Neutrophil (primary cell): ENCODE results near the gene DCHS1.

Experiments used
- H3K27ac ChIP-seq: fragments of 200-600 bp; sonication (generic); 2 replicates; pipeline ENCODE4 v1.5.1; 2016; ENCODE audit warnings: mild to moderate bottlenecking, moderate library complexity
- H3K27me3 ChIP-seq: fragments of 200-600 bp; sonication (generic); 2 replicates; pipeline ENCODE4 v1.6.0; 2016; ENCODE audit warnings: mild to moderate bottlenecking
- H3K36me3 ChIP-seq: fragments of 200-600 bp; sonication (generic); 2 replicates; pipeline ENCODE4 v1.5.1; 2017
- H3K4me1 ChIP-seq, 2 experiments: fragments of 200-600 bp in 1 of 2; sonication (generic) in 1 of 2; 1 replicate in 1 of 2; 2 replicates in 1 of 2; pipeline versions ENCODE4 v1.5.1 to v1.6.1; 2013 to 2016; ENCODE audit warnings: low read depth in 1 of 2, low read length in 1 of 2, mild to moderate bottlenecking in 1 of 2, moderate library complexity in 1 of 2; ENCODE audit not compliant: control insufficient read depth in 1 of 2, insufficient read depth in 1 of 2
- H3K4me3 ChIP-seq, 2 experiments: fragments of 200-600 bp in 1 of 2; sonication (generic) in 1 of 2; 1 replicate in 1 of 2; 2 replicates in 1 of 2; pipeline ENCODE4 v1.5.1; 2013 to 2016; ENCODE audit warnings: low read depth in 1 of 2, low read length in 1 of 2, mild to moderate bottlenecking in 1 of 2, moderate library complexity in 1 of 2
- H3K9me3 ChIP-seq: fragments of 200-600 bp; sonication (generic); 2 replicates; pipeline ENCODE4 v1.5.1; 2016
- TF ChIP-seq, protein P1 (sequence below): fragments of 200-600 bp; sonication (generic); IDR thresholded peaks from 2 replicates; pipeline ENCODE4 v1.5.1; 2016; ENCODE audit warnings: antibody characterized with exemption

The DCHS1 gene

DNA sequence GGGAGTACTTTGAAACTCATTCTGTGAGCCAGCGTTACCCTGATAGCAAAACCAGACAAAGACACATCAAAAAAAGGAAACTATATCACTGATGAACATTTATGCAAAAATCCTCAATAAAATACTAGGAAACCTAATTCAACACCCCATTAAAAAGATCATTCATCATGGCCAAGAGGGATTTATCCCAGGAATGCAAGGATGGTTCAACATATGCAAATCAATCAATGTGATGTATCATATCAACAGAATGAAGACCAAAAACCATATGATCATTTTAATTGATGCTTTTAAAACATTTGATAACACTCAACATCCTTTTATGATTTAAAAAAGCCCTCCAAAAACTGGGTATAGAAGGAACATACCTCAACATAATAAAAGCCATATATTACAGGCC, 72.0 kb downstream of the DCHS1 start:
- no peaks in the 10 kb centered on the region for H3K27me3 ChIP-seq
- H3K36me3 ChIP-seq = no peaks in the 10 kb centered on the region
- H3K9me3 ChIP-seq = no peaks in the 10 kb centered on the region
- no peak overlapping the region for H3K27ac ChIP-seq
- H3K4me3 ChIP-seq = no peak overlapping the region
- TF ChIP-seq, protein P1, sequence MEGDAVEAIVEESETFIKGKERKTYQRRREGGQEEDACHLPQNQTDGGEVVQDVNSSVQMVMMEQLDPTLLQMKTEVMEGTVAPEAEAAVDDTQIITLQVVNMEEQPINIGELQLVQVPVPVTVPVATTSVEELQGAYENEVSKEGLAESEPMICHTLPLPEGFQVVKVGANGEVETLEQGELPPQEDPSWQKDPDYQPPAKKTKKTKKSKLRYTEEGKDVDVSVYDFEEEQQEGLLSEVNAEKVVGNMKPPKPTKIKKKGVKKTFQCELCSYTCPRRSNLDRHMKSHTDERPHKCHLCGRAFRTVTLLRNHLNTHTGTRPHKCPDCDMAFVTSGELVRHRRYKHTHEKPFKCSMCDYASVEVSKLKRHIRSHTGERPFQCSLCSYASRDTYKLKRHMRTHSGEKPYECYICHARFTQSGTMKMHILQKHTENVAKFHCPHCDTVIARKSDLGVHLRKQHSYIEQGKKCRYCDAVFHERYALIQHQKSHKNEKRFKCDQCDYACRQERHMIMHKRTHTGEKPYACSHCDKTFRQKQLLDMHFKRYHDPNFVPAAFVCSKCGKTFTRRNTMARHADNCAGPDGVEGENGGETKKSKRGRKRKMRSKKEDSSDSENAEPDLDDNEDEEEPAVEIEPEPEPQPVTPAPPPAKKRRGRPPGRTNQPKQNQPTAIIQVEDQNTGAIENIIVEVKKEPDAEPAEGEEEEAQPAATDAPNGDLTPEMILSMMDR = no peak
- H3K4me1 ChIP-seq = no peaks in the 10 kb centered on the region

DNA sequence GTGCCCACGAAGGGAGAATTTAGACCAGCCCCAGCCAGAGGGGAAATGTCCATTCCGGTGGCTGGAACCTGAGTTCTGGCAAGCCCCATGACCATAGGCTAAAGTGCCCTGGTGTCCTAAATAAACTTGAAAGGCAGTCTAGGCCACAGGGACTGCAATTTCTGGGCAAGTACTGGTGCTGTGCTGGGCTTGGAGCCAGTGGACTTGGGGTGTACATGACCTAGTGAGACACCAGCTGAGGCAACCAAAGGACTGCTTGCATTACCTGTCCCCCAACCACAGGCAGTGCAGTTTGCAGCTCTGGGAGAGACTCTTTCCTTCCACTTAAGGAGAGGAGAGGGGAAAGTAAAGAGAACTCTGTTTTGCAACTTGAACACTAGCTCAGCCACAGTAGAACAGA, 75.9 kb downstream of the DCHS1 start:
- Histone ChIP-seq H3K9me3 (no peaks in the 10 kb centered on the region), H3K4me1 (peaks cover 0 to 3% of the 10 kb centered on the region in 2 experiments), H3K4me3 (no peak overlapping the region), H3K27ac (no peak overlapping the region), H3K27me3 (no peaks in the 10 kb centered on the region), H3K36me3 (no peaks in the 10 kb centered on the region)
- TF ChIP-seq, protein P1 = no peak

DNA sequence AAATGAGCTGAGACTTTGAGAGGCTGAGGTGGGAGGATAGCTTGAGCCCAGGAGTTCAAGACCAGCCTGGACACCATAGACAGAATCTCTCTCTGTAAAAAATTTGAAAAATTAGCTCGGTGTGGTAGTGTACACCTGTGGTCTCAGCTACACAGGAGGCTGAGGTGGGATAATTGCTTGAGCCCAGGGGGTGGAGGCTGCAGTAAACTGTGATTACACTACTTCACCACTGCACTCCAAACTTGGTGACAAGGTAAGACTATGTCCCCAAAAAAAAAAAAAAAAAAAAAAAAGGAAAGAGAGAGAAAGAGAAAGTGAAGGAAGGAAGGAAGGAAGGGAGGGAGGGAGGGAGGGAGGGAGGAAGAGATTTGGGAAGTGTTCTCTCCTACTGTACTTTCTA, 77.5 kb downstream of the DCHS1 start:
- Histone ChIP-seq H3K4me3 (no peak overlapping the region), H3K36me3 (no peaks in the 10 kb centered on the region), H3K27me3 (no peaks in the 10 kb centered on the region), H3K9me3 (no peaks in the 10 kb centered on the region), H3K27ac (no peak overlapping the region), H3K4me1 (peaks cover 0 to 3% of the 10 kb centered on the region in 2 experiments)
- TF ChIP-seq, protein P1 = no peak

DNA sequence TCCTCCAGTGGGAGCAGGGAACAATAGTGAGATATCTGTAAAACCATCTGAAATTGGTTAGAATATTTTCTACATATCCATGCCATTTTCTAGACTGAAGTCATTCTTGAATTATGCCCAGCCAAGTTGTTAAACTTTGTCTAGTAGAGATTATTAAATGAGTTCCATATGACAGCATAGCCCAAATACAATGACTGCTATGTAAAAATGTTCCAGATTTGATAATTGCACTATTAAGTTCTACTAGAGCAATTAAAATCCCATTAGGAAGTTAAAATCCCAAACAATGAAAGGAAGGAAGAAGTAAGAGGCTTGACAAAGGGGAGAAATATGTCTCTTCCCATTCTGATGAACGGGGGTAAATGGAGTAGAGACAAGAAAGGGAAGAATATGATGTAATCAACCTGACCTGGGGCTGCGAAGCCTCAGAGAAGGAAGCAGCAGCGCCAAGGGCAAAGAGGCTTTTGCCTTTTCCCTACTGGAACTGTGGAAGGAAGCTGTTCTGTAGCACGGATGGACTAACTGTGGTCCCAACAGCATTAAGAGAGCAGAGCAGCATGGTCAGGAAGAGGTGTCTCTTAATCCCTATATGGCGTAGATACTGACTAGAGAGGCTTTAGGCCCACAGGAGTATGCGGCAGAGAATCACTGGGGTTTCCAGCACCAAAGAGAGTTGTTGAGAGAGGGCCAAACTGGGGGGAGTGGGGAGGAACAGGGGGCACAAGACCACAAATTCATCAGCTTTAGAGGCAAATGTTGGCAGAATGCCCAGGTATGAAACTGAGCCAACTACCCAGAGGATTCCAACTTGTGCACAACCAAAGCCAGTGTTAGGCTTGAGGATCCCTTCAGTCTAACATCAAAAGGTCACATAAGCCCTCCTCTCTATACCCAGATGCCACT, 78.9 kb downstream of the DCHS1 start:
- H3K36me3 ChIP-seq = no peaks in the 10 kb centered on the region
- TF ChIP-seq, protein P1 = no peak
- no peaks in the 10 kb centered on the region for H3K27me3 ChIP-seq
- H3K4me1 ChIP-seq = peaks cover 0 to 3% of the 10 kb centered on the region in 2 experiments
- no peaks in the 10 kb centered on the region for H3K9me3 ChIP-seq
- no peak overlapping the region for H3K4me3 ChIP-seq
- H3K27ac ChIP-seq = no peak overlapping the region

DNA sequence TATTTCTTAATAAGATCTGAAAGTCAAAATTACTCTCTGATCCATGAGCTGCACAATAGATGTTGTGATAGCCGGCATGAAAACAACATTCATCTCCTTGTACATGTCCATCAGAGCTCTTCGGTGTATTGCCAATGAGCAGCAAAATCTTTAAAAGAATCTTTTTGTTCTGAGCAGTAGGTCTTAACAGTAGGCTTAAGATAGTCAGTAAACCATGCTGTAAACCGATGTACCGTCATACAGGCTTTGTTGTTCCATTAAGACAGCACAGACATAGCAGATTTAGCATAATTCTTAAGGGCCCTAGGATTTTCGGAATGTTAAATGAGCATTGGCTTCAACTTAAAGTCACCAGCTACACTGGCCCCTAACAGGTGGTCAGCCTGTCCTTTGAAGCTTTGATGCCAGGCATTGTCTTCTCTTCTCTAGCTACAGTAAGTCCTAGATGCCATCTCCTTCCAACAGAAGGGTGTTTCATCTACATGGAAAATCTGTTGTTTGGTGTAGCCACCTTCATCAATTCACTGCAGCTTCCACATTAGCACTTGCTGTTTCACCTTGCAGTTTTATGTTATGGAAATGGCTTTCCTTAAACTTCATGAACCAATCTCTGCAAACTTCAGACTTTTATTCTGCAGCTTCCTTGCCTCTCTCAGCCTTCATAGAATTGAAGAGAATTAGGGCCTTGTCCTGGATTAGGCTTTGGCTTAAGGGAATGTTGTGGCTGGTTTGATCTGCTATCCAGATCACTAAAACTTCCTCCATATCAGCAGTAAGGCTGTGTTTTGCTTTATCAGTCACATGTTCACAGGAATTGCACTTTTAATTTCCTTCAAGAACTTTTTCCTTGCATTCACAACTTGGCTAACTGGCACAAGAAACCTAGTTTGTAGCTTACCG, 80.5 kb downstream of the DCHS1 start:
- TF ChIP-seq, protein P1 = no peak

More for the DNA sequence above, 80.5 kb downstream of the DCHS1 start:
- Histone ChIP-seq H3K9me3 (no peaks in the 10 kb centered on the region), H3K36me3 (no peaks in the 10 kb centered on the region), H3K4me1 (peaks cover 0 to 3% of the 10 kb centered on the region in 2 experiments), H3K27me3 (peaks cover 8% of the 10 kb centered on the region), H3K4me3 (no peak overlapping the region), H3K27ac (no peak overlapping the region)
